HG03196 (cell line): Measurements from ENCODE around the gene CTH.
"Not testable (repeated sequence)": the region's sequence is repeated elsewhere in the genome, so short reads cannot be mapped to it uniquely, and the experiment has no call there.

Experiments
- ATAC-seq: cut with Tn5 transposase; IDR thresholded peaks from one replicate; pipeline ENCODE4 v1.9.1; 2021; ENCODE audit not compliant: unreplicated experiment

Gene CTH

DNA sequence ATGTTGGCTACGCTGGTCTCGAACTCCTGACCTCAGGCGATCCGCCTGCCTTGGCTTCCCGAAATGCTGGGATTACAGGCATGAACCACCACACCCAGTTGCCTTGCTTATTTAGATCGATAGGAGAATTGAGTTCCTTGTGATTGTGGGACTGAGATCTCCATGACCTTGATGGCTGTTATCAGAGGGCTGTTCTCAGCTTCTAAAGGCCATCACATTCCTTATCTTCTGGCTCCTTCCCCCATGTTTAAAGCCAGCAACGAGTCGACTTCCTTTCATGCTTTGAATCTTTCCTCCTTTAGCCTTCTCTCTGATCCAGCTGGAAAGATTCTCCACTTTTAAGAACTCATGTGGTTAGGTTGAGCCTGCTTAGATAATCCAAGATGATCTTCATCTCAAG, 38.0 kb downstream of the CTH start:
- no peak for ATAC-seq

DNA sequence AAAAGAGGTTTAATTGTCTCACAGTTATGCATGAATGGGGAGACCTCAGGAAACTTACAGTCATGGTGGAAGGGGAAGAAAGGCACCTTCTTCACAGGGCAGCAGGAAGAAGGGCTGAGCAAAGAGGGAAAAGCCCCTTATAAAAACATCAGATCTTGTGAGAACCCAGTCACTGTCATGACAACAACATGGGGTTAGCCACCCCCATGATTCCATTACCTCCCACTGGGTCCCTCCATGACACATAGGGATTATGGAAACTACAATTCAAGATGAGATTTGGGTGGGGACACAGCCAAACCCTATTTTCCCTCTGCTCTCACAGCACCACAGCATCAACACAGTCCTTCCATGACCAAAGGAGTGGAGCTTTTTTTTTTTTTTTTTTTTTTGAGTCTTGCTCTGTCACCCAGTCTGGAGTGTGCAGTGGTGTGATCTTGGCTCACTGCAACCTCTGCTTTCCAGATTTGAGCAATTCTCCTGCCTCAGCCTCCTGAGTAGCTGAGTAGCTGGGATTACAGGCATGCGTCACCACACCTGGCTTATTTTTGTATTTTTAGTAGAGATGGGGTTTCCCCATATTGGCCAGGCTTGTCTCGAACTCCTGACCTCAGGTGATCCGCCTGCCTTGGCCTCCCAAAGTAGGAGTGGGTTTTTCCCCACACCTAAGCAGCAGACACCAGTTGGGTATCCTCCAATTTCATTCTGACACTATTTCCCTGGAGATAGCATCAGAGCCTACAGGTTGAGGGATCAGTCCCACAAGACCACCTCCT, 41.3 kb downstream of the CTH start:
- not testable (repeated sequence) for ATAC-seq

DNA sequence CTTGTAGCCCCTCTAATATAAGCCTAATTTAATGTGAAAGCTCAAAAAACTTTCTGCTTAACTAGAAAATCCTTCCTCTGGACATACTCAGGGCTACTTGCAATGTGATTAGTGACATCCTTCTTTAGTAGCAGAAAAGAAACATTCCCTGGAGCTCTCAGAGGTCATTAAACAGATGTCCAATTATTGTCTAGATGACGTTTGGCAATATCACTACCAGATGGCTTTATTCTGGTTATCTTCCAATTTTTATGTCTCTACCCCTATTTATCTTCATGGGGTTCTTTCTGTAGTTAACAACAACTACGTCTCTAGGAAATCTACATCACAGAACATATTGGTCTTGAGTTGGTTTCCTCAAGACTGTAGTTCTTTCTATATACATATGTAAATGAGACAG, 44.2 kb downstream of the CTH start:
- no peak for ATAC-seq

DNA sequence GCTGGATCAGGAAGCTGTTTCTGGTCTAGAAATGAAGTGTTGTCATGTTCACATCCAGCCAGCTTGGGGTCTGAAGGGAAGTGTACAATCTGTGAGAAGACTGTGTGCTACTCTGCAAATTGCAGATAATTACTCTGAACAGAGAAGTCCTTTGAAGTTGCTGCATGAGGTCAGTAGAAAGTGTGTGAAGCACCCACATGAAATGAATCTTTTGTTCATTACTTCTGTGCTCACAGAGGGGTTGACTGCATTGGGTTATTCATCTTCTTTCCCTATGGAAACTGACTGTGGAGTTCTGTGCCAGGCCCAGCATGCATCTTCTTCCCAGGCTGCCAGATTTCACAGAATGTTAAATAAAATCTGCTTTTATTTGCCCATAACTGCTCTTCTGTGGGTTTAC, 47.1 kb downstream of the CTH start:
- ATAC-seq = no peak

DNA sequence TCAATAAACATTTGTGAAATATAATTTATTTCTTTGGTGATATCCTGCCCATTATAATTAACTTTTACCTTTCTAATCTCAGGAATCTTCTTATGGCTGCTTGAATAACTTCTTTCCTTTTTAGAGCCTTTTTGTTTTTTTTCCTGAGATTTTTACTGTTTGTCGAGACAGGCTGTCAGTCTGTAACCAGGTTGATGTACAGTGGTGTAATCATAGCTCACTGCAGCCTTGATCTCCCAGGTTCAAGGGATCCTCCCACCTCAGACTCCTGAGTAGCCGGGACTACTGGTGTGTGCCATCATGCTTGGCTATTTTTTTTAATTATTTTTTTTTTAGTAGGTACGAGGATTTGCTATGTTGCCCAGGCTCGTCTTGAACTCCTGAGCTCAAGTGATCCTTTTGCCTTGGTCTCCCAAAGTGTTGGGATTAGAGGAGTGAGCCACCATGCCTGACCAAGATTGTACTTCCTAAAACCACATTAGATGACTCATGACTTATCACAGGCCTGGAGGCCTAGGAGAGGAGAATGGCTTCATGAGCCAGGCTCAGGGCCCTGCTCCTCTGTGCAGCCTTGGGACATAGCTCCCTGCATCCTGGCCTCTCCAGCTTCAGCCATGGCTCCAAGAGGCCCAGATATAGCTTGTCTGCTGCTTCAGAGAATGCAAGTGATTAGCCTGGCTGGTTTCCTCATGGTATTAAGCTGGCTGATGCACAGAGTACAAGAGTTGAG, 48.6 kb downstream of the CTH start:
- no peak for ATAC-seq

DNA sequence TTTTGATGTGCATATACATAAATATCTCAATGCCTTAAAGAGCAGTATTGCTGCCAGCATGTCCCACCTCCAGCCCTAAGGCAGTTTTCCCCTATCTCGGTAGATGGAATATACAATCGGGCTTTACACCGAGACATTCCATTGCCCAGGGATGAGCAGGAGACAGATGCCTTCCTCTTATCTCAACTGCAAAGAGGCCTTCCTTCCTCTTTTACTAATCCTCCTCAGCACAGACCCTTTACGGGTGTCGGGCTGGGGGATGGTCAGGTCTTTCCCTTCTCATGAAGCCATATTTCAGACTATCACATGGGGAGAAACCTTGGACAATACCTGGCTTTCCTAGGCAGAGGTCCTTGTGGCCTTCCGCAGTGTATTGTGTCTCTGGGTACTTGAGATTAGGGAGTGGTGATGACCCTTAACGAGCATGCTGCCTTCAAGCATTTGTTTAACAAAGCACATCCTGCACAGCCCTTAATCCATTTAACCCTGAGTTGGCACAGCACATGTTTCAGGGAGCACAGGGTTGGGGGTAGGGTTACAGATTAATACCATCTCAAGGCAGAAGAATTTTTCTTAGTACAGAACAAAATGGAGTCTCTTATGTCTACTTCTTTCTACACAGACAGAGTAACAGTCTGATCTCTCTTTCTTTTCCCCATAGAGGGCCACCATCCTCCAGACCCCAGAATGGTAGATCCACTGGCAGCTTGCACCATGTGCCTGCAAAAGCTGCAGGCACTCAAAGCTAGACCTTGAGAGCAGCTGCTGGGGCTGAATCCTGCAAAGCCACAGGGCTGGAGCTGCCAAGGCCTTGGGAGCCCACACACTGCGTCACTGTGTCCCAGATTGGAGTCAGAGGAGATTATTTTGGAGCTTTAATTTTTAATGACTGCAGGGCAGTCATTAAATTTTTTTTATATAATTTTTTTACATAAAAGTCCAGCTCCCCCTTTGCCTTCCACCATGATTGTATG, 50.0 kb downstream of the CTH start:
- ATAC-seq = not testable (repeated sequence)

DNA sequence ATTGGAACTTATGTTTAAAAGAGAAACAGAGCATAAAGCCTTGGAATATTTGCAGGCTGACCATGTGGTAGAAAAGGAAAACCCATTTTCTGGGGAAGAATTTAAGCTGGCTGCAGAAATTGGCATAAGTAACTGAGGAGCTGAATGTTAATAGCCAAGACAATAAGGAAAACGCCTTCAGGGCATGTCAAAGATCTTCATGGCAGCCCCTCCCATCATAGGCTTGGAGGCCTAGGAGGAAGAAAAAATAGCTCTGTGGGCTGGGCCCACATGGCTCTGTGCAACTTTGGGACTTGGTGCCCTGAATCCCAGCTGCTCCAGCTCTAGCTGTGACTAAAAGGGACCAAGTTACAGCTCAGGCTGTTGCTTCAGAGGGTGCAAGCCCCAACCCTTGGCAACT, 51.5 kb downstream of the CTH start:
- ATAC-seq = no peak

DNA sequence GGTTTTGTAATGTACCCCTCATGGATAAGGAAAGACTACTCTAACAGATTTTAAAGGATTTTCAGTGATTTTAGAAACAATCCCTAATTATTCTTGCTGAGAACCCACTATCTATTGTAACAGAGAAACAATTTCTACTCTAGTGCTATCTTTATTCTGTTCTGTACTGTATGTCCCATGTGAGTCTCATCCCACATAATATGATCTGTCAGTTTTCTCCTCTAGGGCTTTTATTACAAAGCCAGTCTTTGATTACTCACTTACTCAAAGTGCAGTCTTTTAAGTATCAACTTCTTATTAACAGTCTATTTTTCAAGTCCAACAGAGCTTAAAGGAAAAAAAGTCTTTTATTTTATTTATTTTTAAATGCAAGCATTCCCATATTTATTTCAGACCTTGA, 54.8 kb downstream of the CTH start:
- ATAC-seq = no peak

DNA sequence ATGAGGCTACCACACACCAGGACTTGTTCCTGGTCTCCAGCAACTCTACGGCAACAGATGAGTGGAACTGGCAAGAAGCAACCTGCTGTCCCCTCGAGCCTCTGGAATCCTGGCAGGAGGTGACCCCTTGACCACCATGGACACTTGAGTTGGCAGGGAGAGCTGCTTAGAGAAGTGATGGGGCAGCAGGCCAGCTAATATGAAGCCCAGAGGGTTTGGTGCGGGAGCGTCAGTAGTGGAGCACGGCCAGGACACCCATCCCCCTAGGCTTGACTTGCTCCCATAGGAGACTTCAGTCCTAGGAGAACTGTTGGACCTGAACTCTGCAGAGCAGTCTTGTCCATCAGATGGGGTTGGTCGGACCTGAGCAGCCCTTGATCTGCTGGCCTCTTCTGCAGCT, 56.5 kb downstream of the CTH start:
- no peak for ATAC-seq

DNA sequence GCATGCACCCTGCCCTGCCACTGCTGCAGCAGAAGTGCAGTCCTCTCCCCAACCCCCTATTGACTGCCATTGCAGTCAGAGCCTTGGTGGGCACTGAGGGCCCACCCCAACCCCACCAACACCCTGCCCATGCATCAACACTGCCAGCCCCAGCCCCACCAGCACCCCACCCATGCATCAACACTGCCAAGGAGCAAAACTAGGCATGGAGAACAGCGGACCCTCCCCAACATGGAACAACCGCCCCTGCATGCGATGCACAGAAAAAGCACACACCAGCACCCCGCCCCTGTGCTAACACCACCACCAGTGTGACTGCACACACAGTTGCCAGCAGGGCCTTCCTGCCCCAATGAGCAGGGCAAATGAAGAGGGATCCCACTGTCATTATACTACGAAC, 57.1 kb downstream of the CTH start:
- ATAC-seq = no peak

DNA sequence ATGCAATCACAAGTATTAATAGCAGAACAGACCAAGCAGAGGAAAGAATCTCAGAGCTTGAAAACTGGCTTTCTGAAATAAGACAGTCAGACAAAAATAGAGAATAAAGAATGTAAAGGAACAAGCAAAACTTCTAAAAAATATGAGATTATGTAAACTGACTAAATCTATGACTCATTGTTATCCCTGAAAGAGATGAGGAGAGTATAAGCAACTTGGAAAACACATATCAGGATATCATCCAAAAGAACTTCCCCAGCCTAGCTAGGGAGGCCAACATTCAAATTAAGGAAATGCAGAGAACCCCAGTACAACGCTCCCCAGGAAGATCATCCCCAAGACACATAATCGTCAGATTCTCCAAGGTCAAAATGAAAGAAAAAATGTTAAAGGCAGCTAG, 58.1 kb downstream of the CTH start:
- not testable (repeated sequence) for ATAC-seq

DNA sequence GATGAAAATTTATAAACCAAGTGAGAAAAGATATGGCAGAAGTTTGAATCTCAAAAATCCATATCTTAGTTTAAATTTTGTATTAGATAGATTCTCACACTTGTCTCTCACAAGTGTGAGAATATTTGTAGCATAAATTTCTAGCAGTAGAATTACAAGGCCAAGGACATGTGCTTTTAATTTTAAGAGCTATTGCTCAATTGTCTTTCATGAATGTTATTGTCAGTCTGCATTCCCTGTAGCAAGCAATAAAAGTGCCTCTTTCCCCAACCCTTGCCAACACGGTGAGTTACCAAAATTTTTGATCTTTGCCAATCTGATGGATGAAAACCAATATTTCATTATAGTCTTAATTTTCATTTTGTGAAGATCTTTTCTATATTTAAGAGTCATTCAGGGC, 64.0 kb downstream of the CTH start:
- ATAC-seq = no peak

DNA sequence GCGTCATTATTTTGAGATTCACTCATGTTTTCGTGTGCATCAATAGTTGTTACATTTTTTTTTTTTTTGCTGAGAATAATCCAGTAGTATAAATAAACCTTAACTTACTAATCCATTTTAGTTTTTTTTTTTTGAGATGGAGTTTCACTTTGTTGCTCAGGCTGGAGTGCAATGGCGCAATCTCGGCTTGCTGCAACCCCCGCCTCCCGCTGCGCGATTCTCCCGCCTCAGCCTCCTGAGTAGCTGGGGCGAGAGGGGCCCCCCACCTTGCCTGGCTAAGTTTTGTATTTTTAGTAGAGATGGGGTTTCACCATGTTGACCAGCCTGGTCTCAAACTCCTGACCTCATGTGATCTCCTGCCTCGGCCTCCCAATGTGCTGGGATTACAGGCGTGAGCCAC, 66.0 kb downstream of the CTH start:
- no peak for ATAC-seq

DNA sequence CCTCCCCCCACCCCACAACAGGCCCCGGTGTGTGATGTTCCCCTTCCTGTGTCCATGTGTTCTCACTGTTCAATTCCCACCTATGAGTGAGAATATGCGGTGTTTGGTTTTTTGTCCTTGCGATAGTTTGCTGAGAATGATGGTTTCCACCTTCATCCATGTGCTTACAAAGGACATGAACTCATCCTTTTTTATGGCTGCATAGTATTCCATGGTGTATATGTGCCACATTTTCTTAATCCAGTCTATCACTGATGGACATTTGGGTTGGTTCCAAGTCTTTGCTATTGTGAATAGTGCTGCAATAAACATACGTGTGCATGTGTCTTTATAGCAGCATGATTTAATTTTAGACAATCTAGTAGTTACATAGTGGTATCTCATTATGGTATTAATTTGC, 66.8 kb downstream of the CTH start:
- not testable (repeated sequence) for ATAC-seq

DNA sequence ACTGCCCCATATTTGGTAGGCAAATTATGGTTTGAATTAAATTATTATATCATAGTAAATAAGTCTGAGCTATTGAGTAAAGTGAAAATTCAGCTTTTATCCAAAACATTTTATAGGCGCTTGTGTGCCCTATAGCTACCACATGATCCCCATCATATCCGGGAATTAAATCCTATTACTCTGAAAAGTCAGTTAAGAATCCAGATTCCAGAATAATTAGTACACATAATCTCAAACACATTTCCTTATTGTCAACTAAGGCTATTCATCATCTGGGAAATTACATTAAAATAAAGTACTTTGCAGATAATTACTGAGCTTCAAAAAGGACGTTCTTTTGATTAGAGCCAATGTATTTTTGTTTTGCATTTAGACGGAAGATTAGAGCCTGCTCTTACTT, 72.3 kb downstream of the CTH start:
- no peak for ATAC-seq

DNA sequence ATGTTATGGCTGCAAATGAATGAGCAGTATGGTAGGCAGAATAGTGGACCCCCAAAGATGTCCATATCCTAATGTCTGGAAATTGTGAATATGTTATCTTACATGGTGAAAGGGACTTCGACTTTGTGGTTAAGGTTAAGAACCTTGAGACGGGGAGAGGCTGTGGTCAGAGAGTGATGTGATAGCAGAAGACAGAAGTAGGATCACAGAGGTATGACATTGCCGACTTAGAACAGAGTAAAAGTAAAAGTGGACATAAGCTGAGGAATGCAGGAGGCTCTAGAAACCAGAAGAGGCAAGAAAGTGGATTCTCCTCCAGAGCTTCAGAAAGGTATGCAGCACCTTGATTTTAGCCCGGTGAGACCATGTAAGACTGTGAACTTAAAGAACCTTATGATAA, 74.6 kb downstream of the CTH start:
- no peak for ATAC-seq

DNA sequence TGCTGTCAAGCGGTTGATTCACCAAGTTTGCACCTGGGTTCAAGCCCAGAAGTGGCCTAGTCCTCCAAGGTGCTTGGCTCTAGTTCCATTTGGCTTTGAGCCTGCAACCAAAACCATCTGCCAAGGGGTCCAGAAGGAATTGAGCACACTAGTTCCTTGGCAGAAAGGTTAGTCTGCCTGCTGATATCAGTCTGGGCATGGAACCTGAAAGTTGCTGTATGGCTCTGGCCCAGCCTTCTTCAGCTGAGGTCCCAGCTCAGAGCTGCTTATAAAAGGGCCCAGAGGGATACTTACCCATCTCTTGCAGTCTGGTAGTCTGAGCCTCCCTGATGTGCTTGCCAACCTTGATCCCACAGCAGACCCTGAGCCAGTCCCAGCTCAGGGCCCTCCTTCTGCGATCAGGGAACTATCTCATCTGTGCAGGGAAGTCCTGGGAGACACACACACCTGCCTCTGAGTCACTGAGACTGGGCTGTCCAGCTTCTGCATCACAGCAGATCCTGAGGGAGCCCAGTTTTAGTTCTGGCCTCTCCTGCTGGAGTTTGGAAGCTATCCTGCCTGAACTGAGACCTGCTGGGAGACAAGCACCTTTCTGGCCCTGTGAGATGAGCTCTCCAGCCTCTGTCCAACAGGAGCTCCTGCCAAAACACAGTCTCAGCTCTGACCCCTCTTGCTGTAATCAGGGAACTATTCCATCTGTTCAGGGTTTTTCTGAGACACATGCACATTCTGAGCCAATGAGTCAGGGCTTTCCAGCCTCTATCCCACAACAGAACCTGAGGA, 75.8 kb downstream of the CTH start:
- ATAC-seq = no peak

DNA sequence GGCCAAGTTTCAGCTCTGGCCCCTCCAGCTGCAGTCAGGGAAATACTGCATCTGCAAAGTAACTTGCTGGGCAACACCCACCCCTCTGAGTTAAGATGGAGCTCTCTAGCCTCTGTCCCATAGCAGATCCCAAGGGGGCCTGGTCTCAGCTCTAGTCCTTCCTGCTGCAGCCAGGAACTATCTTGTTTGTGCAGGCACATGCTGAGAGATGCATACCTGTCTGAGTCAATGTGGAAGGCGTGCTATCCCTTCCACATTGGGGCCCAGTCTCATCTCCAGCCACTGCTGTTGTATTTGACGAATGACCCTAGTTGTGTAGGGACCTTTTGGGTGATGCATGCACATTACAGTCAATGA, 76.4 kb downstream of the CTH start:
- ATAC-seq = no peak

DNA sequence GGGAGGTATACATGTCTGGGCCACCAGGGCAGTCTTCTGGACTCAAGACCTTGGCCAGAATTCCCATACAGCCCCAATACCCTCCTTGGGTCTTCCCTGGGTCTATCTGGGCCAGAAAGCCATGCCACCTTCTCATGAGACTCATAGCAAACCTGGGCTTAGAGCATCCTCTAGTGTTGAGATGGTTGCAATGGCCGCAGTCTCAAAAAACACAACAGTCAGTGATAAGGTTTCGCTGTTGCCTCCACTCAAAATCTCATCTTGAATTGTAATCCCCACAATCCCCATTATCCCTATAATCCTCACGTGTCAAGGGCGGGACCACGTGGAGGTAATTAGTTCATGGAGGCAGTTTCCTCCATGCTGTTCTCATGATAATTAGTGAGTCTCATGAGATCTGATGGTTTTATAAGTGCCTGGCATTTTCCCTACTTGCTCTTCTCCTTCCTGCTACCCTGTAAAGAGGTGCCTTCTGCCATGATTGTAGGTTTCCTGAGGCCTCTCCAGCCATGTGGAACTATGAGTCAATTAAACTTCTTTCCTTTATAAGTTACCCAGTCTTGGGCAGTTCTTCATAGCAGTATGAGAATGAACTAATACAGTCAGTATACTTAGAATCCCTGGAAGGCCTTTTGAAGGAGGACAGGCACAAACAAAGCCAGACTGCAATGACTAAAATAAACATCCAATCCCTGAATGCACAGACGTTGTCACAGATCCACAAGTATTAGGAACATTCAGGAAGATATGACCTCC, 77.0 kb downstream of the CTH start:
- peak; percentile 55 for ATAC-seq
